SIG-M5 treated with dmso at 0.1 percent for 504 hours (cell line): ENCODE data around the gene HS6ST3.
"Not testable (repeated sequence)": the region's sequence is repeated elsewhere in the genome, so short reads cannot be mapped to it uniquely, and the experiment has no call there.

Source experiments
- DNase-seq: peaks from one replicate; lab custom pipeline; 2025; ENCODE audit not compliant: unreplicated experiment; lab: John Stamatoyannopoulos, UW

The HS6ST3 gene

DNA sequence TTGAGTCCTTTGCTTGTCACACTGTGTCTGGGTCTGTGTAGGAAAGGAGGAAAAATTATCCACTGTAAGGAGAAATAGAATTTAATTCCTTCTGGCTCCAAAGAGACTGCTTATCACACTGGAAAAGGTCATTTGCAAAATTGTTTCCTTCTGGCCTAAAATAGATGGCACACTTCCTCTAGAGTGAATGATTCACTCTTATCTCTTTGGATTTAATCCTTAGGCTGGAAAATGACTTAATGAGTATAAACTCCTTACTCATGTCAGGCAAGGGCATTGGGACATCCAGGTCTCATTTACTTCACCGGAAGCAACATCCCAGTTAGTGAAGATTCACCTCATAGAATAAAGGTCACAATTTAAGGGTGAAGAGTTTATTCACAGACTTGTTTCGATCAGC, 610.8 kb downstream of the HS6ST3 start:
- no peak for DNase-seq

DNA sequence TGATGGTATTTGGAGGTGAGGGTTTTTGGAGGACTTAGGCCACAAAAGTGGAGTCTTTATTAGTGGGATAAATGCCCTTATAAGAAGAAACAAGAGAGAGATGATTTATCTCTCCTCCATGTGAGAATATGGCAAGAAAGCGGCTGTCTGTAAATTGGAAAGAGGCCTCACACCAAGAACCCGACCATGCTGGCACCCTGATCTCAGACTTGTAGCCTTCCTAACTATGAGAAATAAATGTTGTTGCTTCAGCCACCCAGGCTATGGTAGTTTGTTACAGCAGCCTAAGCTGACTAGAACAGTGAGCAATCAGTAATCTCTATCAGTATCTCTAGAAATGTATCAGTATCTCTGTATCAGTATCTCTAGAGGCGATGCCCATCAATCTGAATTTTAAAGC, 617.2 kb downstream of the HS6ST3 start:
- no peak for DNase-seq

DNA sequence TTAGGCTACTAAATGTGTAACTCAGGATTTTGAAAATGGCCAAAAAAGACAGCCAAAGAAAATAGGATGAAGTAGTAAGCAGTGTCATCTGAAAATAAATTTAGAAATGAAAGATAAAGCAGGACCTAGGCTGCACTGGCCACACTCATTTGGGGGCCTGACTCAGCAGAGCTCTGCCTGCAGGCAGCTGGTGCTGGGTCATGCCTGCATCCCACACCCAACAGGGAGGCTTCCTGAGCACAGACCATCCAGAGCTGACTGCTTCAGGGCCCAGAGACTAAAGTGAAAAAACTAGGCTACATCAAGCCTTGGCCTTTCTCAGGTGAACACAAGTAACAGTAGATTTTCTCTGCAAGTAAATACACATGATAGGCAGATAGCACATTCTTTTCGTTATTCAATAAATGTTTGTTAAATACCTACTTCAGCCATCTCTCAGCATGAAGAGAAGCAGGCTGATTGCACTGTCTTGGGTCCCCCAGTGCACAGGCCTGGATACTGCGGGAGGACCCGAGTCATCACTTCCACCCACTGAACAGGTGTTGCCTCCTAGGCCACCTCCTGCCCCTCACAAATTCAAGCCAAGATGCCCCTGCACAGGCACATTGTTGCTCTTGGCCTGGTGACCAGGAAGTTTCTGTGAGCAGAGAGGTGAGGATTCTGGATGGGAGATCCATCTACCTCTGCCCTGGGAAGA, 620.4 kb downstream of the HS6ST3 start:
- DNase-seq: no peak

DNA sequence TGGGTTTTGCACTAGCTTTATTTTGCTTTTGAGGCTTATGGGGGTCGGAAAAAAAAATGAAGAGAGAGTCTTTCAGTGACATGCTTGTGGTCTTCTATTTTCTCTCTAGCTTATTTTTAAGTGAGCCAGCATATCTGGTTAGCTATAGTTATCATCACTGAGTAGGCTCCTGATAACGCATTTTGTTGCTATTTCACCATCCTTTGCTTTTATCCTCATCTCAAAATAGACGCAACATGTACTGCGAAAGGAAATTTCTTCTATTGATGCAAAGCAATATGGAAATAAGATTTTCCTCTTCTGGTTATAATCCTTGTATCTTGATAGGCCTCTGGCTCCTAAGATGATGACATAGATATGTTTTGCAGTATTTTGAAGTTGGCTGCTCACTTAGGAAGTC, 630.5 kb downstream of the HS6ST3 start:
- DNase-seq: no peak

DNA sequence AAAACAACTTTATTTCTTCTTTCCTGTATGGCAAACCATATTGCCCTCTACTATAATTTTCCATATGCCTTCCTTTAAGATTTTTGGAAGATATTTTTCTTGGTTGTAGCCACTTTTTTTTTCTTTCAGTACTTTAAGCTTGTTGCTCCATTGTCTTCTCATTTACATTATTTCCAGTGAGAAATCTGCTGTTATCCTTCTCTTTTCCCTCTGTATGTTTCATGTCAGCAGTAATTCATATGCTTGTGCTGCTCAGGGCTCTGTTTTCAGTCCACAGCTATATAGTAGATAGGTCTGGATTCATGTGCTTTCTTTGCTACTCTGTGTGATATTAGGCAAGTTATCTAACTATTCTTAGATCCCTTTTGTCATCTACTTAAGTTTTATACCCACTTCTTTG, 636.7 kb downstream of the HS6ST3 start:
- no peak for DNase-seq

DNA sequence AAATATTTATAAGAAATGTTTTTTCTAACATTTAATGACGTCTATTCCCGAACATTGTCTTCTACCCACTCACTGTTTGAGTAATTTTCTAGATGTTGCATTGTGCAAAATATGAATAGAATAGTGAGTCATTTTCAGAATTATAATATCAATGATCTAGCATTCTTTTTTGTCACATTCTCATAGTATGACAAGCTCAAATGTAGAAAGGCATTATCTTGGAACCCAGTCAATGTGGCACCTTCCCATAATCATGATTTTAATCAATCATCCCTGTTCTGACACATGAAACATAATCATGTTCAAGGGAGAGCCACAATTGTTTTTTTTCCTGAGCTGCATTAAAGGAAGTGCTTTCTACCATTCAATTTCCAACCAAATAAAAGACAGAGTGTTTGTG, 638.6 kb downstream of the HS6ST3 start:
- DNase-seq: no peak

DNA sequence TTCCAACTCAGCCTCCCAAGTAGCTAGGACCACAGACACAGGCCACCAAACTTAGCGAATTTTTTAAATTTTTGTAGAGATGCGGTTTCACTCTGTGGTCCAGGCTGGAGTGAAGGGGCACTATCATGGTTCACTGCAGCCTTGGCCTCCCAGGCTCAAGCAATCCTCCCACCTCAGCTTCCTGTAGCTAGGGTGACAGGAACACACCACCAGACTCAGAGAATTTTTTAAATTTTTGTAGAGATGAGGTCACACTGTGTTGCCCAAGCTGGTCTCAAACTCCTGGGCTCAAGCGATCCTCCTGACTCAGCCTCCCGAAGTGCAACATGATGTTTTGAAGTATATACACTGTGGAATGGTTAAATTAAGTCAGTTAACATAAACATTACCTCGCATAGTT, 640.8 kb downstream of the HS6ST3 start:
- DNase-seq: no peak

DNA sequence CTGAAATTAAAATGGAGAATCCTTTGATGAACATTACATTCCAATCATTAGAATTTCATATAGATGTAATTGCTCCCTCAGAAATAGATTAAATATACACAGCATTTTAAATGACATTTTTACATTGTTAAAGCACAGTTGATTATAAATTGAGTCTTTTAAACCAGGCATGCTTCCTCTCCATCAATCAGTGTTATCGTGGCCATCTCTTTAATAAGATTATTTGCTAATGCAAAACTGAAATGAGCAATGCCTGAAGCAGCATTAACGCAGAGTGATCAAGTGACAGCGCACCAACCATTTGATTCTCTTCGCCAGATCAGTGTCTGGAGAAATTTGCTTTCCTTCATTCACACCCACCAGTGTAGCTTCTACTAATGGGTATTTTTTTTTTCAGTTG, 644.6 kb downstream of the HS6ST3 start:
- no peak for DNase-seq

DNA sequence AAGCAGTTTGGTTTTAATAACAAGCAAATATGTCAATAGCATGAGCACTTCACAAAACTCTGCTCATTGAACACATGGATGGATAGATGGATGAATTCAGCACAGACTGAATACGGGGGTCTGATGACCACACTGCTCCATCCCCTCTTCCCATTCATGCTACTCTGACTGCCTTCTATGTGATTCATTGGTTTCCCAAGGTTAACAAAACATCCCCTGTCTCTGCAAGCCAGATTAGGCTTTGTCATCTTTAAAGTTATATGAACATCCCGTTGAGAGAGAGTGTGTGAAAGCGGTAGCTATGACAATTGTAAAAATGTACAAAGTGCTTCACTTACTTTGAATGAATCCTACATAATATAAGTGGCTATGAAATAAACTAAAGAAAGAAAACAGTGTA, 651.9 kb downstream of the HS6ST3 start:
- no peak for DNase-seq

DNA sequence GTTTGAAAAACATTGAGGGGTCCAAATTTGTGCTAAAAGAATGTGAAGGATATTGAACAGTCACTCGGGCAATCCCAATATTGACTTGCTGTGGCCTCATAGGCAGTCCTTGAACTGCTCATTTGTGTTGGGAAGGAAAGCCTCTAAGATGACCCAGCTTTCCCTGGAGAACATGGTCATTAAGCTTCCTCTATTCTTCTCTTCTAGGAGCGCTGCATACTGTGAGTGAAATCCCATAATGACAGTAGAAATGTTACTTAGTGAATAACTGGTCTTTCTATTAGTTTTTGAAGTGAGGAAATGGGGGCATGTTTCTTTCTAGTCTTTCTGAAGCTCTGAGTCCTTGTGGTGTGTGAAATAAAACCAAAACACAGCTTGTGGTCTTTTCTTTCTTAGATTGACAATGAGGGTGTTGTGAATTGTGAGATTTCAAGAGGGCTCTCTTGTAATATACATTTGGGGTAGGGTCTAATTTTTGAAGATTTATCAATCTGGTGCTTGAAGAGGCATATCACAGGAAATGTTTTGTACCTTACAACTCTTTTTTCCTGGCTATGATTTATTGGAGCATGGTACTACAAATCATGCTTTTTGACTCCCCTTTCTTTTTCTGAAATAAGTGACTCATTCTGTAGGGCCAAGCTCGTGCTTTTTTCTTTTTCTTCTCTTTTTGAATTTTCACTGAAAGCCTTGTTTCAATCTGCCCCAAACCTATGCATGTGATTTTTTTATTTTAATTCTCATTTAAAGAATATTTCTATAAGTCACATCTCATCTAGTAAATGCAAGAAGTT, 653.6 kb downstream of the HS6ST3 start:
- DNase-seq: no peak

DNA sequence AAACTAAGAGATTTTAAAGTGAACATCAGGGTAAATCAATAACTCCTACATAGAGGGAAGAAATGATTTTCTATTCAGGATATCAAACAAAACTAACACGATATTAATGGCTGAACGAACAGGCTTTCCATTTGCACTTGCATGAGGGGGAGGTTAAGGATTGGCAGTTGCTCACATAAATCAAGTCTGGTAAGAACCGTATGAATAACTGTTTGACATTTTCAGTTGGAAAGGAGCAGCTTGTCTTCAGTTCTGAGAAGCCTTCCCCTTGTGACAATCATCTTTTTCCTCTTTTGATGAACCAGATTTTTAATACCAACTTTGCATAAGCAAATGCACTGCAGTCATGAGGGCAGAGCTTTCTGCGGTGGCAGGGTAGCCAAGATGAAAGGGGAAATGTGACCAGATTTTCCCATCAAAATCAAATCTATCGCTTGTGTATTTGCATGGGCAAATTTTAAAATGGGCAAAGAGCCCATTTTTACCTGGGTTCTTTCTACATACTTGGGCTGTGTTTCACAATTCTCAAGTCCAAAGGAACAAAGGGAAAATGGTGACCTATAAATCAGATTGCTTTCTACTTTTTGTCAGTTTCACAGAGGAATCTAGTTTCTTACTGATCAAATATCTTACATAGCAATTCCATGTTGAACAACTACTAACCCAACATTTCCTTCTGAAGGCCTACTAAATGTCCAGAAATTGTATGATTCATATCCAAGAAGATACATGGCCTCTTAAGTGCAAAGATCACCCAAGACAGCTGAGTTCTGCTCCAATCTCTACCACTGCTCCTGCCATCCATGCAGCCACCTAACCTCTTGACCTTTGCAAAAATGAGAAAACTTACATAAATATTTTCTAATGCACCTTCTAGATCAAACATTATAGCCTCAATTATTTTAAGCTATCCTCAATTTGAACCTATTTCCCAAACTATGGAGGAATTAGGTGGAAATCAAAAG, 654.7 kb downstream of the HS6ST3 start:
- DNase-seq: no peak

DNA sequence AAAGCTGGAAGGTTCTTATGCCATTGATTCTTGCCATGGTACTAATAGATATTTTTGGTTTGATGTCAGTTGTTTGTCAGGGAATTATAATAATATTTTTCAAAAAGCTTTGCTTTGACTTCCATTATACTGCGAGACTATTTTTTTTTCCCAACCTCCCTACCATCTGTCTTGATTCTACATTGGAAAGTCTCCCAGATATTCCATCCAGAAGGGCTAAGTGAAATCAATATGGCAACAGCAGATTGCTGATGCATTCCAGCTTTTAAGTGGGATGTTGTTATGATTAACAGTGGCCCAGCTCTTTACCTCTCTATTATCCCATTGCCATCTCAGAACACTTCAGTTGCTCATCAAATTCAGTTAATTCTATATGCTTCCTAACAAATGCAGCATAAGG, 657.0 kb downstream of the HS6ST3 start:
- DNase-seq: no peak

DNA sequence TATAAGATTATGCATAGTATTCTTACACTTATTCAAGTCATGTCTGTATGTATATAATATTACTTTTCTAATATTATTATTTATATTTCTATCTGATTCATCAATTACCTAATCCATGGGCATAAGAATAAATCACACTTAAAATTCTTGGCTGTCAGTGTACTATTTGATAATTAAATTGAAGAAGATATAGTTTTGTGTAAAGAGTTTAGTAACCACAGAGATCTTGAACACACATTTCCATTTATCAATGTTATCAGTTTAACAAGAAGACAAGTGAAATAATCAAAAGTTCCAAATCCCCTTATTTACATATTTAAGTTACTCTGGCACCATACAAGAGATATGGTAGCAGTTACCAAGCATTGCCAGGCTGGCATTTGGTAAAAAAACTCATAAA, 659.9 kb downstream of the HS6ST3 start:
- DNase-seq: no peak

DNA sequence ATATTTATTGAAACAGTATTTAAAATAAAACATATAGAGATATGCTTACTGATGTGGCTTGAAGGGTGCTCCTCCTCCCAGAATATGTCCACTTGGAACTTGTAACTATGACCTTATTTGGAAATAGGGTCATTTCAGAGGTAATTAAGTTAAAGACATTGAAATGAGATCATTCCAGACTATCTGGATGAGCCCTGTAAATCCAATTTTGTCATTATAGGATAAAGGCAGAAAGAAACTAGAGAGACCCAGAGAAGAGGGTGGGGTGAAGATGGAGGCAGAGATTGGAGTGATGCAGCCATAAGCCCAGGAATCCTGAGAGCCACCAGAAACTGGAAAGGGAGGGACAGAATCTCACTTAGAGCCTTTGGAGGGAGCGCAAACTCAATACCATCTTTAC, 661.2 kb downstream of the HS6ST3 start:
- DNase-seq: no peak

DNA sequence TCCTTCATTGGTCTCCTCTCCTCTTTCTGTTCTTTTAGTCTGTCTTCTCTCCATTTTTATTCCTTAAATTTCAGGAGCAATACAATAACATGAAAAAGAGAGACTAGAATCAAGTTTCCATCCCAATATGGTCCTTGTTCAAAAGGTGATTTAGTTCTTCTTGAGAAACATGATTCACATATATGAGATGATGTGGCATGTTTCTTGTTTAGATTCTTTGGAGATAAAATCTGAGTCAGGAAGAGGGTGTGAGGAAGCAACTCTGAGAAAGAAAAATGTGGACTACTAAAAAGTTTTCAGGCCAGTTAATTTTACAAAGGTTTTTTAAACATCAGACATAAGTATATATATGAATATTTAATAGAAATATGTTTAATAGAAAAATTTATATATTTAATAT, 673.0 kb downstream of the HS6ST3 start:
- no peak for DNase-seq

DNA sequence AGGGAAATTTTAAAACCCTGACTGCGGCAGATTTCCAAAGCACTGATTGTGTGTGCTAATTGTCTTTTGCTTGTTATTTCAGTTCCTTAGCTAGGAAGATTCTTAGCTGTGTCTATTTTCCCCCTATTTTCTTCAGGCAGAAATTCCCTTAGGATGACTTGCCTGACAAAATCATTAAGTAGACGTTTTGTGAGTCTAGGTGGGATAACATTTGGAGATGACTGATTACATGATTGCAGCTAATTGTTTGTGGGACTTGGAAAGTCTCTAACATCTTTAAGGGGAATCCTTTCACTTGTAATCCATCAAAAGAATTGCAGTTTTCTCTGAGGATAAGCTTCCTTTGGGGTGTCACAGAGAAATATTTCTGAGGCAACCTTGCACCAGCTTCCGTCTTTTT, 676.4 kb downstream of the HS6ST3 start:
- no peak for DNase-seq

DNA sequence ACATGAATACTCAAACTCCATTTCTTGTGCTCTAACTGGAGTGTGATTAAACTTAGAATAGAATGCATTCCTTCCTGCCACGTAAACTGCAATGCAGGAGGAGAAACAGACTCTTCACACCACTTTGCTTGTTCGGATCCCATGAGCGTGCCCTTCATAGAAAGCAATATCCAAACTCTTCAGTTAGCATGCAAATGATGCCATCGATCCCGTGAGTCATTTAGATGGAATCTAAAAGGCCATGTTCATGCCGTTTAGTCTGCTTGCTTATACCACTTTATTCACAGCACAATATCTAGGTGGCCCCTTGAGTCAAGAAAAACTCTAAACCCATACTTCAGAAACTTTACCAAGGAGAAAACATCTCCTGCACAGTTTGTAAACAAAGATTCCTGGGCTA, 678.6 kb downstream of the HS6ST3 start:
- DNase-seq: no peak

DNA sequence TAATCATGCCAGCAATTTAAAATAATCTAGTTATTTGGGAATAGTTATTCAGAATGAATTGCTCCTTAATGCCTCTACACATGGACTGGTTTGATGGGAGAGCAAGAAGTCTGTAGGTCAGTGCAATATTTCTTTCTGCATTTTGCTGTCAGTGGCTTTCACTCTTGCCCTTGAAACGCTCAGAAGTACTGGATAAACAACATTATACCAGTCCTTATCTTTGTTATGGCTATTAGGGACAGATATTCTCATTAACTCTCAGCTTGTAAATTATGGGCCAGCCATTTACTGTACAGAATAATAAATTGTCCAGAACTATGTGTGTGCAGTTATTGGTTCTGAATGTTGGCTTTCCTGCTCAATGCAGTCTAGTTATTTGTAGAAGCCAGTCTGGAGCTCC, 680.0 kb downstream of the HS6ST3 start:
- no peak for DNase-seq

DNA sequence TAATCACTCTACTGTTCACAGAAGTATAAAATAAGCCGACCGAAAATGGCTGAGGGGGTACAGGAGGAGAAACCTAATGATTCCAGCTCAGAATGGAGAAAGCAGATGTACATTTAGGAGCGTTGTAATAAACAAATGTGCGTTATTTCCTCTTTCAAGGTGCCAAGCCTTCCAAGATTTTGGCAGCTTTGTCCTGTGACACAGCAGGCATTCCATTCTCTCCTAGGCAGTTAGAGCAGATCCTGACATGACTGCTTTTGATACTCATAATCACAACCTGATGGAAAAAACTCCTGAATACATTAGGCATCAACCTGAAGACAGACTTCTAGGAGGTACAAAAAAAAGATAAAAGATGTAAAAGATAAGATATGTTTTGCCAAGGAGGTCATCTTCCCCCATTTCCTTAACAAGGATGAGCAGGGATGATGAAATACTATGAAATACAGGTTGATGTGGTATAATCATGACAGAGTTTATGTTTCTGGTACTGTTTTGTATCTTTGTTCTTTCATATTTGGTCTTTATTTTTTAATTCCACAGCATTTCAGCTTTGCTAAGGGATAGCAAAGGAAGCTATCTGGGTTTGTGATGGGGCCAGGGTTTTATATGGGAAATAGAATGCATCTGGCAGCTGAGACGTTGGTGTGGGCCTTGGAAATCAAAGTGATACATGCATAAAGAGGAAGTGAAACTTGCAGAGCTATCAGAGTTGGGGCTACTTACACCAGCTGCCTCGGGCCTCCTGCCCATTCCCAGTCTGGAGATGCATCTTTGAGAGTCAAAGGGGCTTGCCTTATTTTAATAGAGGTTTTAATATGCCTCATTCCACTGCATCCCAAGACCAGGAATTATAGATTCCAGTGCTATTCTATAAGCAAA, 681.8 kb downstream of the HS6ST3 start:
- peak; percentile 43 for DNase-seq

DNA sequence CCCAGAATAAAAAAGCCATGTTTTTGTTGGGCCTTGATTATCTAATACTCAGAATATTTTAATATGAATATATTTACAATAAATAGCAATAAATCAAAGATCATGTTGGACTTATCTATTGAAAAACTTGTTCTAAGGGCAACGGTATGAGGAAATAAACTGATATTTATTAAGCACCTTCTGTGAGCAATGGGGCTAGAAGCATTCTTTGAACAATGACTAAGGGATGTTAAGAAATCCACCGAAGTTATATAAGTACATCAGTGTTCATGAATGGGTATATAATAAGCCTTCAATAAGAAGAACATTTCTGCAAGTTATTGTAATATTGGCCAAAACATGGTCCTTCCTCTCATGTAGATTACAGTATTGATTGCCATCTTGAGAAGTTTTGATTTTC, 682.5 kb downstream of the HS6ST3 start:
- no peak for DNase-seq

DNA sequence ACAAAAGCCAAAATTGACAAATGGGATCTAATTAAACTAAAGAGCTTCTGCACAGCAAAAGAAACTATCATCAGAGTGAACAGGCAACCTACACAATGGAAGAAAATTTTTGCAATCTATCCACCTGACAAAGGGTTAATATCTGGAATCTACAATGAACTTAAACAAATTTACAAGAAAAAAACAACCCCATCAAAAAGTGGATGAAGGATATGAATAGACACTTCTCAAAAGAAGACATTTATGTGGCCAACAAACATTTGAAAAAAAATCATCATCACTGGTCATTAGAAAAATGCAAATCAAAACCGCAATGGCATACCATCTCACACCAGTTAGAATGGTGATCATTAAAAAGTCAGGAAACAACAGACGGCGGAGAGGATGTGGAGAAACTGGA, 688.4 kb downstream of the HS6ST3 start:
- not testable (repeated sequence) for DNase-seq
